ENCODE data around the gene NUDT19.
"Not testable (repeated sequence)": the region's sequence is repeated elsewhere in the genome, so short reads cannot be mapped to it uniquely, and the experiment has no call there.

GRCh38 chr19:32652331-32652730 lies 39.3 kb upstream of the NUDT19 start:
- not testable (repeated sequence) for TF ChIP-seq CTCF (IDR thresholded peaks at IDR 0.05 in 4 of 5, conservative IDR thresholded peaks at IDR 0.05 in 1 of 5); POLR2A (IDR thresholded peaks at IDR 0.05)
